Endodermal cell (in vitro differentiated cells): Measurements from ENCODE around the gene SMARCA2. TPM values are rescaled to one million over a fixed set of nuclear protein-coding genes. Genes with fewer than 3 reads are reported as not detected.

ENCODE experiments used
- DNase-seq: peaks from one replicate; pipeline ENCODE4 v3.0.0-alpha.2; 2017
- H3K27ac ChIP-seq: 2 replicates; pipeline ENCODE4 v1.5.1; 2013; ENCODE audit warnings: mild to moderate bottlenecking, low read depth, low read length, moderate library complexity
- H3K27me3 ChIP-seq: 2 replicates; pipeline ENCODE4 v1.6.1; 2013; ENCODE audit warnings: mild to moderate bottlenecking, low read length, moderate library complexity; ENCODE audit not compliant: insufficient read depth, control insufficient read depth, poor library complexity, severe bottlenecking
- H3K36me3 ChIP-seq: 2 replicates; pipeline ENCODE4 v1.7.0; 2013; ENCODE audit warnings: mild to moderate bottlenecking, low read length, moderate library complexity; ENCODE audit not compliant: control insufficient read depth, insufficient read depth
- H3K4me1 ChIP-seq: one replicate; pipeline ENCODE4 v1.7.0; 2013; ENCODE audit warnings: low read length; ENCODE audit not compliant: control insufficient read depth, insufficient read depth
- H3K4me3 ChIP-seq: 2 replicates; pipeline ENCODE4 v1.5.1; 2013; ENCODE audit warnings: mild to moderate bottlenecking, low read length, moderate library complexity
- H3K9ac ChIP-seq: 2 replicates; pipeline ENCODE4 v1.6.1; 2013; ENCODE audit warnings: mild to moderate bottlenecking, low read length, moderate library complexity; ENCODE audit not compliant: poor library complexity, severe bottlenecking; ENCODE audit errors: extremely low read depth
- H3K9me3 ChIP-seq: 2 replicates; pipeline ENCODE4 v1.6.1; 2013; ENCODE audit warnings: mild to moderate bottlenecking, low read length, moderate library complexity; ENCODE audit not compliant: control insufficient read depth
- H3K27ac Mint-ChIP-seq: 2 replicates; pipeline ENCODE4 v1.8.0; 2020; ENCODE audit warnings: mixed read lengths
- H3K27me3 Mint-ChIP-seq: 2 replicates; pipeline ENCODE4 v1.8.0; 2021; ENCODE audit warnings: mild to moderate bottlenecking, mixed read lengths; ENCODE audit not compliant: insufficient read depth
- H3K36me3 Mint-ChIP-seq: 2 replicates; pipeline ENCODE4 v1.8.0; 2020; ENCODE audit warnings: low read depth, mixed read lengths
- H3K4me1 Mint-ChIP-seq: 2 replicates; pipeline ENCODE4 v1.8.0; 2020; ENCODE audit warnings: mixed read lengths
- H3K4me3 Mint-ChIP-seq: 2 replicates; pipeline ENCODE4 v1.8.0; 2020; ENCODE audit warnings: mild to moderate bottlenecking, moderate library complexity, mixed read lengths
- H3K9me3 Mint-ChIP-seq: 2 replicates; pipeline ENCODE4 v1.8.0; 2020; ENCODE audit warnings: mild to moderate bottlenecking, mixed read lengths
- CTCF ChIP-seq: fragments of 200-600 bp; sonication (generic); conservative IDR thresholded peaks from 2 replicates; pipeline ENCODE4 v1.5.0; 2021; ENCODE audit warnings: antibody characterized with exemption, mild to moderate bottlenecking
- WGBS, 2 experiments: methylation state at CpG; one replicate each; pipeline versions ENCODE4 v1.1.5 to v1.1.7; 2013; ENCODE audit warnings: missing lambda C conversion rate in 2 of 2, mixed read lengths in 1 of 2; ENCODE audit not compliant: insufficient coverage in 1 of 2, insufficient read length in 1 of 2; 5-methylcytosine and 5-hydroxymethylcytosine counted together
- total RNA-seq, 2 donors: library from RNA; stranded (reverse); fragmentation: NEBNext Ultra II Directional in 1 of 2; extraction: Animal tissue kit (Norgen Biotek cat#: 25700) in 1 of 2; gene quantifications; 2 replicates in 1 of 2; 3 replicates in 1 of 2; pipeline ENCODE4 v1.2.1, GENCODE V29; 2021

SMARCA2 gene
- total RNA-seq, 2 donors from 2014 or later: 2.6 to 8.6 TPM

- Histone ChIP-seq H3K36me3 (peaks cover 10% of the 10 kb centered on the region), H3K4me3 (no peak overlapping the region), H3K27me3 (no peaks in the 10 kb centered on the region), H3K9me3 (no peaks in the 10 kb centered on the region), H3K27ac (no peak overlapping the region), H3K9ac (no peak overlapping the region), H3K4me1 (no peaks in the 10 kb centered on the region)
- Mint-ChIP-seq H3K27ac (no peak overlapping the region), H3K4me1 (peaks cover 5% of the 10 kb centered on the region), H3K9me3 (no peaks in the 10 kb centered on the region), H3K36me3 (peaks cover 22% of the 10 kb centered on the region), H3K4me3 (no peak overlapping the region), H3K27me3 (no peaks in the 10 kb centered on the region)
- no peak for TF ChIP-seq CTCF
- WGBS, 2 experiments: 94 to 96% methylated on average over 3 to 4 of the region's 4 CpGs
- no peak for DNase-seq
Observed at GRCh38 chr9:2191609-2191972, 176.4 kb downstream of the SMARCA2 start.

GRCh38 chr9:2192356-2192979, 177.3 kb downstream of the SMARCA2 start:
- DNase-seq: no peak
- Histone ChIP-seq H3K27me3 (no peaks in the 10 kb centered on the region), H3K27ac (no peak overlapping the region), H3K4me3 (no peak overlapping the region), H3K36me3 (peaks cover 10% of the 10 kb centered on the region), H3K4me1 (no peaks in the 10 kb centered on the region), H3K9me3 (no peaks in the 10 kb centered on the region), H3K9ac (no peak overlapping the region)
- peaks cover 24% of the 10 kb centered on the region for H3K36me3 Mint-ChIP-seq
- H3K4me3 Mint-ChIP-seq: no peak overlapping the region
- peaks cover 5% of the 10 kb centered on the region for H3K4me1 Mint-ChIP-seq
- no peak overlapping the region for H3K27ac Mint-ChIP-seq
- WGBS, 2 experiments: 89 to 94% methylated on average over 2 to 5 of the region's 5 CpGs
- no peaks in the 10 kb centered on the region for H3K27me3 Mint-ChIP-seq
- TF ChIP-seq CTCF: no peak
- H3K9me3 Mint-ChIP-seq: no peaks in the 10 kb centered on the region

GRCh38 chr9:2193552-2193951, 178.4 kb downstream of the SMARCA2 start:
- peaks cover 10% of the 10 kb centered on the region for H3K36me3 ChIP-seq
- peak; percentile 54 for TF ChIP-seq CTCF
- no peaks in the 10 kb centered on the region for H3K9me3 ChIP-seq
- H3K9me3 Mint-ChIP-seq: no peaks in the 10 kb centered on the region
- H3K27me3 ChIP-seq: no peaks in the 10 kb centered on the region
- no peak overlapping the region for H3K4me3 Mint-ChIP-seq
- H3K36me3 Mint-ChIP-seq: peaks cover 22% of the 10 kb centered on the region
- no peak overlapping the region for H3K9ac ChIP-seq
- no peak overlapping the region for H3K4me3 ChIP-seq
- H3K27me3 Mint-ChIP-seq: no peaks in the 10 kb centered on the region
- DNase-seq: no peak
- H3K27ac ChIP-seq: no peak overlapping the region
- peaks cover 5% of the 10 kb centered on the region for H3K4me1 Mint-ChIP-seq
- 71 to 86% methylated on average over 1 to 2 of the region's 2 CpGs for WGBS, 2 experiments
- H3K4me1 ChIP-seq: no peaks in the 10 kb centered on the region
- H3K27ac Mint-ChIP-seq: no peak overlapping the region
